IPS DF 6.9 (cell line): ENCODE results near the gene ESRRG.
"Not testable (repeated sequence)": the region's sequence is repeated elsewhere in the genome, so short reads cannot be mapped to it uniquely, and the experiment has no call there.

Source experiments
- DNase-seq: peaks from one replicate; pipeline ENCODE4 v3.0.0-alpha.2; 2013; ENCODE audit warnings: low read depth, low spot score
- H3K27ac ChIP-seq: one replicate; pipeline ENCODE4 v1.5.1; 2013; ENCODE audit warnings: low read length, control low read depth
- H3K27me3 ChIP-seq: 2 replicates; pipeline ENCODE4 v1.6.1; 2013; ENCODE audit warnings: mild to moderate bottlenecking, low read length; ENCODE audit not compliant: control insufficient read depth, insufficient read depth
- H3K36me3 ChIP-seq: 2 replicates; pipeline ENCODE4 v1.6.1; 2013; ENCODE audit warnings: low read length; ENCODE audit not compliant: control insufficient read depth, insufficient read depth
- H3K4me1 ChIP-seq: 2 replicates; pipeline ENCODE4 v1.6.1; 2013; ENCODE audit warnings: low read length; ENCODE audit not compliant: control insufficient read depth, insufficient read depth
- H3K4me3 ChIP-seq: 2 replicates; pipeline ENCODE4 v1.5.1; 2013; ENCODE audit warnings: mild to moderate bottlenecking, low read length
- H3K9me3 ChIP-seq: 2 replicates; pipeline ENCODE4 v1.6.1; 2013; ENCODE audit warnings: low read length, inconsistent platforms; ENCODE audit not compliant: control insufficient read depth, insufficient read depth
- WGBS: extraction: QIAGEN DNeasy Blood & Tissue Kit; methylation state at CpG from one replicate; pipeline ENCODE4 v1.1.7; 2013; ENCODE audit warnings: mixed read lengths, missing lambda C conversion rate; ENCODE audit not compliant: insufficient read length, insufficient coverage; 5-methylcytosine and 5-hydroxymethylcytosine counted together

ESRRG gene

GRCh38 chr1:216542741-216543140 lies 180.5 kb downstream of the ESRRG start:
- H3K27me3 ChIP-seq, result no peaks in the 10 kb centered on the region
- no peaks in the 10 kb centered on the region for H3K4me1 ChIP-seq
- H3K4me3 ChIP-seq, result no peak overlapping the region
- WGBS, result no CpG with 5 or more reads among the region's 2 CpGs
- no peak overlapping the region for H3K27ac ChIP-seq
- H3K9me3 ChIP-seq, result no peaks in the 10 kb centered on the region
- no peak for DNase-seq
- H3K36me3 ChIP-seq, result no peaks in the 10 kb centered on the region

- 100% methylated on average over 1 of the region's 1 CpG for WGBS
- no peaks in the 10 kb centered on the region for H3K36me3 ChIP-seq
- H3K4me3 ChIP-seq, result no peak overlapping the region
- no peaks in the 10 kb centered on the region for H3K9me3 ChIP-seq
- no peaks in the 10 kb centered on the region for H3K4me1 ChIP-seq
- DNase-seq, result no peak
- H3K27me3 ChIP-seq, result no peaks in the 10 kb centered on the region
- H3K27ac ChIP-seq, result no peak overlapping the region
Observed at GRCh38 chr1:216542263-216542662, 181.0 kb downstream of the ESRRG start.

DNA sequence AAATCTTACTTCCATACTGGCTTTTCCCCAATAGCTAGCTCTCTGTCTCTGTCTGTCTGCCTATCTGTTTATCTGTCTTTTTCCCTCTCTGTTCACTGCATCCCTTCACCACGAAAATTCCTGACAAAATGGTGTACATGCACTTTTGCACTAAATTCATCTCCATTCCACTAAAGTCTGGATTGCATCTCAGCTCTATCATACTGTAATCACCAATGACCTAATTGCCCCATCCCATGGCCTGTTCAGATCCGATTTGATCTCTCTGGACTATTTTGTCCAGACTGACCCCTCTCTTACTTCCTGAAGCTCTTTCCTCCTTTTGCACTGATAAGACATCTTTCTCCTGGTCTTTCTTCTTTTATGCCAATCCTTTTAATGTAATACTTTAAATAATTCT lies 187.5 kb downstream of the ESRRG start:
- Histone ChIP-seq H3K9me3 (no peaks in the 10 kb centered on the region), H3K27ac (no peak overlapping the region), H3K36me3 (no peaks in the 10 kb centered on the region), H3K4me3 (no peak overlapping the region), H3K27me3 (no peaks in the 10 kb centered on the region), H3K4me1 (no peaks in the 10 kb centered on the region)
- WGBS, result no CpG with 5 or more reads among the region's 2 CpGs
- no peak for DNase-seq

GRCh38 chr1:216535059-216535458 lies 188.2 kb downstream of the ESRRG start:
- WGBS, result no CpG with 5 or more reads among the region's 1 CpG
- no peak overlapping the region for H3K4me3 ChIP-seq
- H3K4me1 ChIP-seq, result no peaks in the 10 kb centered on the region
- DNase-seq, result no peak
- no peaks in the 10 kb centered on the region for H3K9me3 ChIP-seq
- no peaks in the 10 kb centered on the region for H3K36me3 ChIP-seq
- no peak overlapping the region for H3K27ac ChIP-seq
- no peaks in the 10 kb centered on the region for H3K27me3 ChIP-seq

DNA sequence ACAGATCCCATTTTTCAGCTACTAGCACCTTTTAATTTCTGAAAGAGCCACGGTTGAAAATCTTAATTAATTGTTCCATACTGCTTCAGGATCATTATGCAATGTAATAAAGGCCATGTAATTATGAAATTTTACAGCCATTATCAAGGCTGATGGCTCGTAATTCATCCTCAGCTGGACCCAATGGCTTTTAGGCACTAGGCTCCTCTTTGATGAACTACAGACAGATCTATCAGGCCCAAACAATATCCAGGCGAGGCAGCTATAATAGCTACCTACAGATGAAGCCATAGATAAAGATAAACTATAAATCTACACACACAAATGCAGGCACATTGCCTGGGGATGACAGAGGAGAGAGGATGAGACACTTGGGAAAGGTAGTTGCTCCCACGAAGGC lies 189.5 kb downstream of the ESRRG start:
- Histone ChIP-seq H3K36me3 (no peaks in the 10 kb centered on the region), H3K27me3 (no peaks in the 10 kb centered on the region), H3K4me3 (no peak overlapping the region), H3K27ac (no peak overlapping the region), H3K9me3 (no peaks in the 10 kb centered on the region), H3K4me1 (no peaks in the 10 kb centered on the region)
- no peak for DNase-seq
- no CpG with 5 or more reads among the region's 4 CpGs for WGBS

DNA sequence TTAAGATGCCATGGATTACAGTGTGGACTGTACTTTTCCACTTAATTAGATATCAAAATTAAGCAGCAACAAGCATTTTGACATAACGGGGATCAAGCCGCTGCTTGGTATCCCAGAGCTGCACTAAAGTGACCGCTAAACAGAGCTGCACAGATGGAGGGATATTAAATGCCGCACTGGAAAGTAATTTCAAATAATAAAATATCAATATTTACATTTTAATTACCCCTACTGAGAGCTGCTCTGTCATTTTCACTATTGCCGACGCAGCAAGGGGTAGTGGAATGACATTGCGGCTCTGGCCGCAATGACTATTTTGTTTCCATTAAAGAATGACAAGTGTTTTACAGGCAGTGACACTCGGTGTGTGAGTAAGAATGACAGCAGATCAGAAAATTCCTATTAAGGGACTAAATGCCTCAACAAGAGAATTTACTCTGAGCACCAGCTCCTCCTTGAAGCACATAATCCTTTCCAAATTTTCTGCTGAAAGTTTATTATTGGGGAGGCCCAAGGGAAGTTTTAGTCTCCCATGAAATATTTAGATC lies 190.9 kb downstream of the ESRRG start:
- H3K27me3 ChIP-seq, result no peaks in the 10 kb centered on the region
- H3K4me1 ChIP-seq, result no peaks in the 10 kb centered on the region
- no peak overlapping the region for H3K27ac ChIP-seq
- no peaks in the 10 kb centered on the region for H3K9me3 ChIP-seq
- no CpG with 5 or more reads among the region's 9 CpGs for WGBS
- no peak for DNase-seq
- no peaks in the 10 kb centered on the region for H3K36me3 ChIP-seq
- no peak overlapping the region for H3K4me3 ChIP-seq

DNA sequence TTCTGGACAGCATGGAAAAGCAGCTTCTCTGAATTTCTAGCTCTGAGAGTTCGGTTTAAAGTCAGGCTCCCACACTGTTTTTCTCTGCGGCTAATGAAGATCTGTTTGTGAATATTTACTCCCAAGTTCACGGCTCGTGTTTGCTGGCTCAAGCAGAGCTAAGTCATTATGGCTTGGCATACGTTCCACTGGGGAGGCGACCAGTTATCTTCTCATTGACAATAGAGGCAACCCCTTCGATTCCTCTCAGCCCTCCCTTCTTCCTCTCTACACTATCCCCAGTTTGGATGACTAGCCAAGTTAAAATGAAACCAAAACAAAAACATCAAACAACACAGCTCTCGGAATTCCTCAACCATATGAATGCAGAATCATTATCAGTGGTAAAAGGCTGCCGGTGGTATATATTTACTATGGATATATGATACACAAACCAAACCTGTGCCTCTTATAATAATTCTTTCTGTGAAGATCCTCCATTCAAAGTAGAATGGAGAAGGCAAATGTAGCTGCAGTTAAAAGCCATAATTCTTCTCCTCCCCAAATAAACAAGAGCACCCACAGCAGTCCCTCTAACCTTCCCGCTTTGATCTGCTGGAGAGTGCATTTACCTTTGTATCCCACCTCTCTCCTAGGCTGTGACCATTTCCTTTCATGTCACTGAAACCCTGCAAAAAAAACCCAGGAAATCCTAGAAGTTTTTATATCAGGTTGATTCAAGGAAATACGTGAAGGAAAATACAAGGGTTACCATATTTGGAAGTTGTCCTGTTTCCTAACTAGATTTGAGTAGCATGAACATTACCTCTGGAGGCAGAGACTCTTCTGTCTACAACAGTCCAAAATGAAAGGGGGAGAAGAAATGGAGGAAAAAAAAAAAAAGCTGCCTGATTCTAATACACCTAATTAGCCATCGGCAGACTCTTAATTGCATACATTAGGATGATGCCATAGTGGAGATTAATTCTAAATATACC lies 191.7 kb downstream of the ESRRG start:
- Histone ChIP-seq H3K4me1 (no peaks in the 10 kb centered on the region), H3K36me3 (no peaks in the 10 kb centered on the region), H3K27ac (no peak overlapping the region), H3K9me3 (no peaks in the 10 kb centered on the region), H3K4me3 (no peak overlapping the region), H3K27me3 (no peaks in the 10 kb centered on the region)
- no CpG with 5 or more reads among the region's 12 CpGs for WGBS
- DNase-seq, result no peak

- not testable (repeated sequence) for H3K4me3 ChIP-seq, DNase-seq, H3K27ac ChIP-seq, H3K27me3 ChIP-seq, H3K4me1 ChIP-seq, H3K36me3 ChIP-seq, H3K9me3 ChIP-seq
- WGBS, result no CpG with 5 or more reads among the region's 3 CpGs
Observed at GRCh38 chr1:216529851-216530250, 193.4 kb downstream of the ESRRG start.

DNA sequence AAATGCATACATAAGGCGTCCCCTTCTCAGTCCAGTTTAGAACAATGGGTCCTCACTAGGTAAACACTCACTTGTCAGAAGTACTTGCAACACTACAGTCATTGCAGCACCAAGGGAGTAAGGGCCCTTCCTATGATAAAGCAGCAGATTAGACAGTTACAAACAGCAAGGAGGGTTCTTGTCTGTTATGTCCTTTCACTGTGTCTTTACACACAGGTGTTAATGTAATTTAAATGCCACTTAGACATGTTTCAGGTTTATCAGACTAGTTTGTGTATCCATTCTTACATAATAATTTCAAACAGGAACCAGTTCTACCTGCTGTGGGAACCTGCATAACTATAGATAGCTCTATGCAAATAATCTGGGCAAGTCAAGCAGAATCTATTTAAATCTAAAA lies 194.4 kb downstream of the ESRRG start:
- Histone ChIP-seq H3K36me3 (no peaks in the 10 kb centered on the region), H3K4me1 (no peaks in the 10 kb centered on the region), H3K27me3 (no peaks in the 10 kb centered on the region), H3K9me3 (no peaks in the 10 kb centered on the region), H3K4me3 (no peak overlapping the region), H3K27ac (no peak overlapping the region)
- WGBS, result no CpG with 5 or more reads among the region's 1 CpG
- no peak for DNase-seq

- Histone ChIP-seq H3K27ac (no peak overlapping the region), H3K4me1 (no peaks in the 10 kb centered on the region), H3K9me3 (no peaks in the 10 kb centered on the region), H3K27me3 (no peaks in the 10 kb centered on the region), H3K4me3 (no peak overlapping the region), H3K36me3 (no peaks in the 10 kb centered on the region)
- DNase-seq, result no peak
- no CpG with 5 or more reads among the region's 4 CpGs for WGBS
Observed at GRCh38 chr1:216523449-216524190, 199.6 kb downstream of the ESRRG start.
